Motor neuron (in vitro differentiated cells): Measurements from ENCODE around the gene SH3RF3. TPM values are rescaled to one million over a fixed set of nuclear protein-coding genes. Genes with fewer than 3 reads are reported as not detected.
A peak's percentile ranks its signal among the peaks of the same experiment; 100 is the strongest.

Source experiments
- ATAC-seq, 8 experiments: fragments of 200-7000 bp; cut with Tn5 transposase; replicated peaks in 6 of 8; 2 replicates each; pipeline ENCODE4 v1.8.0; 2021; ENCODE audit warnings: mild to moderate bottlenecking in 8 of 8, moderate library complexity in 8 of 8
- H3K27ac ChIP-seq, 2 donors: fragments of 250-450 bp; sonication (Bioruptor Pico); 2 replicates each; pipeline ENCODE4 v1.9.0; 2021; ENCODE audit warnings: antibody characterized with exemption in 2 of 2, mild to moderate bottlenecking in 2 of 2, moderate library complexity in 1 of 2
- H3K4me1 ChIP-seq, 2 donors: fragments of 250-450 bp; sonication (Bioruptor Pico); replicated peaks in 1 of 2; 2 replicates each; pipeline ENCODE4 v1.6.1; 2021; ENCODE audit warnings: antibody characterized with exemption in 2 of 2, mild to moderate bottlenecking in 2 of 2, moderate library complexity in 1 of 2
- H3K4me3 ChIP-seq, 5 donors: fragments of 250-450 bp; sonication (Bioruptor Pico); 2 replicates each; pipeline ENCODE4 v1.9.0; 2021; ENCODE audit warnings: antibody characterized with exemption in 5 of 5, mild to moderate bottlenecking in 5 of 5, moderate library complexity in 4 of 5
- WGBS, 10 experiments: fragments of 450-650 bp; shearing (Covaris generic); methylation state at CpG; one replicate each; pipeline ENCODE4 v1.0.0; 2022; 5-methylcytosine and 5-hydroxymethylcytosine counted together
- in situ Hi-C, 9 experiments: fragments of 400-800 bp; cut with MboI; loops; one replicate each; pipeline ENCODE4 v1.15.0; 2021; ENCODE audit warnings: low sequenced_read_pairs in 9 of 9, low pct_unique_long_range_greater_than_20kb in 2 of 9; ENCODE audit not compliant: unreplicated experiment in 9 of 9
- total RNA-seq, 8 experiments: library from RNA; unstranded; fragments of 300-600 nt; gene quantifications; 2 replicates each; pipeline versions ENCODE4 v1.2.3 to v1.2.4, GENCODE V29; 2022

SH3RF3 gene
- total RNA-seq, 8 experiments from 2014 or later: 0.13 to 6.5 (median 3.2) TPM

GRCh38 chr2:109446278-109447131 lies 317.5 kb downstream of the SH3RF3 start:
- Histone ChIP-seq H3K4me3 (no peak overlapping the region), H3K27ac (peak overlapping the region; percentile 75 to 82), H3K4me1 (peaks cover 26 to 30% of the 10 kb centered on the region in 2 donors)
- ATAC-seq: peak in 7 of 8 experiments; percentile 29 to 79 (median 77)
- in situ Hi-C loops: no loop called here
- WGBS, 10 experiments: 8 to 100% (median 53%) methylated on average over 1 to 16 of the region's 20 CpGs; no CpG with 5 or more reads in 1 of the 10 experiments

- peak; percentile 16 to 94 (median 82) for ATAC-seq
- H3K4me1 ChIP-seq: peaks cover 26 to 30% of the 10 kb centered on the region in 2 donors
- peak overlapping the region; percentile 75 to 82 for H3K27ac ChIP-seq
- 6 to 77% (median 15%) methylated on average over 3 to 7 of the region's 9 CpGs; no CpG with 5 or more reads in 2 of the 10 experiments for WGBS, 10 experiments
- in situ Hi-C loops: no loop called here
- no peak overlapping the region for H3K4me3 ChIP-seq
Observed at GRCh38 chr2:109447251-109447661, 318.3 kb downstream of the SH3RF3 start.

- in situ Hi-C loops: no loop called here
- H3K4me1 ChIP-seq: peaks cover 26 to 30% of the 10 kb centered on the region in 2 donors
- WGBS, 10 experiments: 28 to 90% (median 68%) methylated on average over 1 to 4 of the region's 6 CpGs; no CpG with 5 or more reads in 1 of the 10 experiments
- peak in 4 of 8 experiments; percentile 7 to 25 (median 20) for ATAC-seq
- peak overlapping the region; percentile 75 to 82 for H3K27ac ChIP-seq
- no peak overlapping the region for H3K4me3 ChIP-seq
Observed at GRCh38 chr2:109447776-109448175, 318.8 kb downstream of the SH3RF3 start.

GRCh38 chr2:109448207-109448606 lies 319.2 kb downstream of the SH3RF3 start:
- Histone ChIP-seq H3K4me3 (no peak overlapping the region), H3K27ac (peak overlapping the region in 1 of 2 donors; percentile 82), H3K4me1 (peaks cover 26 to 30% of the 10 kb centered on the region in 2 donors)
- 0 to 100% (median 100%) methylated on average over 1 to 4 of the region's 4 CpGs; no CpG with 5 or more reads in 3 of the 10 experiments for WGBS, 10 experiments
- no peak for ATAC-seq
- in situ Hi-C loops: no loop called here

GRCh38 chr2:109448946-109449788 lies 320.2 kb downstream of the SH3RF3 start:
- Histone ChIP-seq H3K4me1 (peaks cover 26 to 30% of the 10 kb centered on the region in 2 donors), H3K27ac (no peak overlapping the region), H3K4me3 (no peak overlapping the region)
- ATAC-seq: no peak
- WGBS, 10 experiments: 92 to 100% methylated on average over 1 to 2 of the region's 20 CpGs; no CpG with 5 or more reads in 8 of the 10 experiments
- in situ Hi-C loops: no loop called here

GRCh38 chr2:109450574-109451273 lies 321.7 kb downstream of the SH3RF3 start:
- no peak overlapping the region for H3K4me3 ChIP-seq
- WGBS, 10 experiments: 20 to 94% (median 42%) methylated on average over 1 to 6 of the region's 12 CpGs; no CpG with 5 or more reads in 1 of the 10 experiments
- no peak overlapping the region for H3K27ac ChIP-seq
- in situ Hi-C loops: no loop called here
- peaks cover 26 to 30% of the 10 kb centered on the region in 2 donors for H3K4me1 ChIP-seq
- ATAC-seq: no peak

GRCh38 chr2:109451671-109452070 lies 322.7 kb downstream of the SH3RF3 start:
- WGBS, 10 experiments: 80 to 100% (median 97%) methylated on average over 1 to 3 of the region's 6 CpGs; no CpG with 5 or more reads in 4 of the 10 experiments
- no peak for ATAC-seq
- H3K27ac ChIP-seq: no peak overlapping the region
- no peak overlapping the region for H3K4me3 ChIP-seq
- H3K4me1 ChIP-seq: peaks cover 20 to 23% of the 10 kb centered on the region in 2 donors
- in situ Hi-C loops: no loop called here

- no peak overlapping the region for H3K27ac ChIP-seq
- 90 to 100% (median 99%) methylated on average over 1 to 11 of the region's 17 CpGs; no CpG with 5 or more reads in 4 of the 10 experiments for WGBS, 10 experiments
- in situ Hi-C loops: no loop called here
Observed at GRCh38 chr2:109452318-109453305, 323.6 kb downstream of the SH3RF3 start.

GRCh38 chr2:109453371-109453995 lies 324.5 kb downstream of the SH3RF3 start:
- Histone ChIP-seq H3K4me3 (no peak overlapping the region), H3K27ac (no peak overlapping the region), H3K4me1 (peaks cover 4 to 14% of the 10 kb centered on the region in 2 donors)
- ATAC-seq: no peak
- in situ Hi-C loops: no loop called here
- 20 to 100% (median 86%) methylated on average over 1 to 4 of the region's 15 CpGs; no CpG with 5 or more reads in 3 of the 10 experiments for WGBS, 10 experiments

More at GRCh38 chr2:109452318-109453305, 323.6 kb downstream of the SH3RF3 start:
- peaks cover 11 to 14% of the 10 kb centered on the region in 2 donors for H3K4me1 ChIP-seq
- no peak for ATAC-seq
- H3K4me3 ChIP-seq: no peak overlapping the region

- Histone ChIP-seq H3K4me1 (peaks cover 0 to 10% of the 10 kb centered on the region in 2 donors), H3K4me3 (no peak overlapping the region), H3K27ac (no peak overlapping the region)
- WGBS, 10 experiments: 67 to 100% (median 96%) methylated on average over 1 to 6 of the region's 6 CpGs; no CpG with 5 or more reads in 5 of the 10 experiments
- in situ Hi-C loops: no loop called here
- ATAC-seq: peak in 2 of 8 experiments; percentile 43 to 48
Observed at GRCh38 chr2:109454304-109454703, 325.3 kb downstream of the SH3RF3 start.

GRCh38 chr2:109454765-109455394 lies 325.9 kb downstream of the SH3RF3 start:
- Histone ChIP-seq H3K4me1 (peaks cover 0 to 10% of the 10 kb centered on the region in 2 donors), H3K27ac (no peak overlapping the region), H3K4me3 (no peak overlapping the region)
- peak in 2 of 8 experiments; percentile 81 to 85 for ATAC-seq
- 42 to 96% (median 82%) methylated on average over 1 to 7 of the region's 7 CpGs for WGBS, 10 experiments
- in situ Hi-C loops: no loop called here
